NCI-H82 (cell line): Measurements from ENCODE around the gene ANAPC2.

ENCODE experiments used
- DNase-seq: peaks from one replicate; lab custom pipeline; 2025; lab: John Stamatoyannopoulos, UW

The ANAPC2 gene

DNA sequence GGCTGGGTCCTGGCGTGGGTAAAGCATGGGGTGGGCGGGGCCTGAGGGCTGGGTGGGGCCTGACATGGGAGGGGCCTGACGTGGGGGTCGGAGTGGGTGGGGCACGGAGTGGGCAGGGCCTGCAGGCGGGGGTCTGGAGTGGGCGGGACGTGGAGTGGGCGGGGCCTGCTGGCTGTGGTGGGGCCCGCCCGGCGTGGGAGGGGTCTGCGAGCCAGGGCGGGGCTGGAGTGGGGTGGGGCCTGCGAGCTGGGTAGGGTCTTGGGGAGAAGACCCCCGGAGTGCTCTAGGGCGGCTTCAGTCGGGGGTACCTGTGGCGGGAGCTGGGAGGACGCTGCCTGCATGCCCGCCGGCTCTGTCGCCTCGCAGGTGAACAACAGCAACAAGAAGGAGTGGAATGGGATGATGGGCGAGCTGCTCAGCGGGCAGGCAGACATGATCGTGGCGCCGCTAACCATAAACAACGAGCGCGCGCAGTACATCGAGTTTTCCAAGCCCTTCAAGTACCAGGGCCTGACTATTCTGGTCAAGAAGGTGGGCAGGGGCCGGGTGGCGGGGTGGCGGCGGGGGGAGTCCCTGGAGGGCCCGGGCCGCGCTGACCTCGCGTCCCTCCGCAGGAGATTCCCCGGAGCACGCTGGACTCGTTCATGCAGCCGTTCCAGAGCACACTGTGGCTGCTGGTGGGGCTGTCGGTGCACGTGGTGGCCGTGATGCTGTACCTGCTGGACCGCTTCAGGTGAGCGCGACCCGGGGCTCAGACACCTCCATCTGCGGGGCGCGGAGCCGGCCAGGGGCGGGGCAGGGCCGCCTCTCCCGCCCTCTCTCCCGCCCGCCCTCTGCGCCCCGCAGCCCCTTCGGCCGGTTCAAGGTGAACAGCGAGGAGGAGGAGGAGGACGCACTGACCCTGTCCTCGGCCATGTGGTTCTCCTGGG lies 26.5 kb downstream of the ANAPC2 start:
- DNase-seq = peak; percentile 71

GRCh38 chr9:137160716-137161557 lies 27.4 kb downstream of the ANAPC2 start:
- DNase-seq = no peak

DNA sequence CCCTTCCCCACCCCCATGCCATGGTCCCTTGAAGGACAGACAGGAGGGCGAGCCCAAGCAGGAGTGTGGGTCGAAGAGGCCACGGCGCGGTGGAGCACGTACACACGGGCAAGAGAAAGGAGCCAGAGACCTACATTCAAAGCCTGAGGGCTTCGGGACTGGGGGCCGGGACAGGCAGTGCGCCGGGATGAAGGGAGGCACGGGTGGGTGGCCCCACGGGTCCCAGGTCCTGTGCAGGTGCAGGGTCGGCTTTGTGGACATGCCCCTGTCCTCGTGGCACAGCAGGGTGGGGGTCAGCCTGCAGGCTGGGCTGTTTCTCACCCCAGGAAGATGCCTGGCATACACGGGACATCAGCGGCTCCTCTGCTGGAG lies 28.3 kb downstream of the ANAPC2 start:
- no peak for DNase-seq

GRCh38 chr9:137159105-137160053 lies 29.0 kb downstream of the ANAPC2 start:
- DNase-seq = no peak

- DNase-seq = no peak
Measured at GRCh38 chr9:137158625-137159024, 29.7 kb downstream of the ANAPC2 start.

GRCh38 chr9:137157618-137158415 lies 30.5 kb downstream of the ANAPC2 start:
- DNase-seq = peak; percentile 48

- peak; percentile 78 for DNase-seq
Measured at GRCh38 chr9:137156567-137157375, 31.6 kb downstream of the ANAPC2 start.

DNA sequence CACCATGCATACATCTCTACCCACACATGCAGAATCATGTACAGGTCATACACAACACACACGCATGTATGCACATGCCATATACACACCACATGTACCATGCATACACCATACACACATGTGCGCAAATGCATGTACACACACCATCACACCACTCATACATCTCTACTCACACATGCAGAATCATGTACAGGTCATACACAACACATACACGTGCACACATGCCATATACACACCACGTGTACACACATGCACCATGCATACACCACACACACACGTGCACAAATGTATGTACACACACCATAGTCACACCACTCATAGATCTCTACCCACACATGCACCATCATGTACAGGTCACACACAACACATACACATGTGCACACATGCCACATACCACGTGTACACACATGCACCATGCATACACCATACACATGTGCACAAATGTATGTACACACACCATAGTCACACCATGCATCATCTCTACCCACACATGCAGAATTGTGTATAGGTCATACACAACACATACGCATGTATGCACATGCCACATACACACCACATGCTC lies 35.4 kb downstream of the ANAPC2 start:
- no peak for DNase-seq

DNA sequence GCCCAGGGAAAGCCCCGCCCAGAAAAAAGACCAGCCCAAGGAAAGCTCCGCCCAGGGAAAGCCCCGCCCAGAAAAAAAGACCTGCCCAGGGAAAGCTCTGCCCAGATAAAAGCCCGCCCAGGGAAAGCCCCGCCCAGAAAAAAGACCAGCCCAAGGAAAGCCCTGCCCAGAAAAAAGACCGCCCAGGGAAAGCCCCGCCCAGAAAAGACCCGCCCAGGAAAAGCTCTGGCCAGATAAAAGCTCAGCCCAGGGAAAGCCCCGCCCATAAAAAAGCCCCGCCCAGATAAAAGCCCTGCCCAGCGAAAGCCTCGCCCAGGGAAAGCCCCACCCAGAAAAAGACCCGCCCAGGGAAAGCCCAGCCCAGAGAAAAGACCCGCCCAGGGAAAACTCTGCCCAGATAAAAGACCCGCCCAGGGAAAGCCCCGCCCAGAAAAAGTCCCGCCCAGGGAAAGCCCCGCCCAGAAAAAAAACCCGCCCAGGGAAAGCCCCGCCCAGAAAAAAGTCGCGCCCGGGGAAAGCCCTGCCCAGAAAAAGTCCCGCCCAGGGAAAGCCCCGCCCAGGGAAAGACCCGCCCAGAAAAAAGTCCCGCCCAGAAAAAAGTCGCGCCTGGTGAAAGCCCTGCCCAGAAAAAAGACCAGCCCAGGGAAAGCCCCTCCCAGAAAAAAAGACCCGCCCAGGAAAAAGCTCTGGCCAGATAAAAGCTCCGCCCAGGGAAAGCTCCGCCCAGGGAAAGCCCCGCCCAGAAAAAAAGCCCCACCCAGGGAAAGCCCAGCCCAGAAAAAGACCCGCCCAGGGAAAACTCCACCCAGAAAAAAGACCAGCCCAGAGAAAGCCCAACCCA lies 37.5 kb downstream of the ANAPC2 start:
- DNase-seq = peak; percentile 98

GRCh38 chr9:137149942-137150616 lies 38.3 kb downstream of the ANAPC2 start:
- DNase-seq = peak; percentile 98

- no peak for DNase-seq
Measured at GRCh38 chr9:137149363-137149762, 39.0 kb downstream of the ANAPC2 start.

GRCh38 chr9:137148661-137149060 lies 39.7 kb downstream of the ANAPC2 start:
- no peak for DNase-seq

GRCh38 chr9:137148242-137148641 lies 40.1 kb downstream of the ANAPC2 start:
- DNase-seq = no peak

GRCh38 chr9:137147793-137148160 lies 40.6 kb downstream of the ANAPC2 start:
- no peak for DNase-seq

GRCh38 chr9:137147091-137147792 lies 41.1 kb downstream of the ANAPC2 start:
- no peak for DNase-seq

DNA sequence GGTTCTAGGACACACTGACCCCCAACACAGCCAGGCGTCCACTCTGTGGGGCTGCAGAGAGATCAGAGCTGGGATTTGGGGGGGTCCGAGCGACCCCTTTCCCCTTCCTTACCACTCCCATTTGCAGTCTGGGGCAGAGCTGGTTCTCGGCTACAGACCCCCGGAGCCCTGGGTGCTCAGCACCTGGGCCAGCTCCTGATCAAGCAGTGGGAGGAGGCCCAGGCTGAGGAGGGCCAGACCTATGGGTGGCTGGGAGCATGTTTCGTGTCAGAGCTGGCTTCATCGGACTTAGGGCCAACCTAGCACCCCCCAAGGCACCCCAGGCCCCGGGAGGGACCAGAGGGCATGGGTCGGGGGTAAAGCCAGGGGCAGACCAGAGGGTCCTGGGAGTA lies 41.8 kb downstream of the ANAPC2 start:
- DNase-seq = no peak

DNA sequence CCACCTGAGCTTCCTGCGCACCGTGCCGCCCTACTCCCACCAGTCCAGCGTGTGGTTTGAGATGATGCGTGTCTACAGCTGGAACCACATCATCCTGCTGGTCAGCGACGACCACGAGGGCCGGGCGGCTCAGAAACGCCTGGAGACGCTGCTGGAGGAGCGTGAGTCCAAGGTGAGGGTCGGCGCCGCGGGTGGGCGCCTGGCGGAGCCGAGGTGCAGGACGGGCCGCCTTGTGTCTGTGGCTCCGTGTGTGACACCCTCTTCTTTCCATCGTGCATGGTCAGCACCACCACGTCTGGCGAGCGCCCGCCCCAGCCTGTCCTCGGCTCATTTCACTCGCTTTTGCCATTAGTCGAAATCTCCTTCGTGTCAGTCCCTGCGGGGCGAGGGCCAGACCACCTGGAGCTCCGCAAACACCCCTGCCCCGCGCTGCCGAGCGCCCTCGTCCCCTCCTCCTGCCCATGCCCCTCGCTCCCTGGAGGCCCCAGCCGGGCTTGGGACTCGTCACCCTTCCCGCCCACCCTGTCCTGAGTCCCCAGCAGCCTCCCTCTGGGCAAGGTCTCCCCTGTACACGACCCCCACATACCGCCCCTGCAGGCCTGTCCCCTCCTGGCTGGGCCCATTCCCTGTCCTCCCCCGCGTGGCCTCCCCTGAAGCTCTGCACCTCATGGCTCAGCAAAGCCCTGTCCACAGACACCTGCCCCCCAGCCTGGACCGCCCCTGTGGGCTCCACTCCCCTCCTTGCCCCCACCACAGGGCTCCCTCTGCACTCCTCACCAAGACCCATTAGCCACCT lies 42.4 kb downstream of the ANAPC2 start:
- DNase-seq = no peak
